ENCODE data around the gene SMPD1. TPM values are rescaled to one million over a fixed set of nuclear protein-coding genes. Genes with fewer than 3 reads are reported as not detected.

Gene SMPD1
- total RNA-seq, 1 experiment from 2014 or later: 2.8 TPM

DNA sequence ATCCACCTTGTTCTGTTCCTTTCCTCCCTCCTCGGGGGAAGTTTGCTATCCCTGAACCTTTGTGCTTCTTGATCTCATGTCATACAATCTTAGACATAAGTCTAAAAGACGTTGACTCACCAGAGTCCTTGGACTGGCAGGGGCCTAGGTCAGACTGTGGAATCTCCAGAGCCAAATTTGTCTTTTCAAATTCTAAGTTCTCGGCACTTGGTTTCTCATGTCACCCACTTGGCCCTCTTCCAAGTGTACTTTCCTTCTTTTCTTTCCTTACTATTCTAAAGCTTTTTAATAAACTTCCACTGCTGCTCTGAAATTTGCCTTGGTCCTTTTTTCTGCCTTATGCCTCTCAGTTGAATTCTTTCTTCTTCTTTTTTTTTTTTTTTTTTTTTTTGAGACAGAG lies 30.1 kb upstream of the SMPD1 start (continued):
- TF ChIP-seq, protein P1, sequence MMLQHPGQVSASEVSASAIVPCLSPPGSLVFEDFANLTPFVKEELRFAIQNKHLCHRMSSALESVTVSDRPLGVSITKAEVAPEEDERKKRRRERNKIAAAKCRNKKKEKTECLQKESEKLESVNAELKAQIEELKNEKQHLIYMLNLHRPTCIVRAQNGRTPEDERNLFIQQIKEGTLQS (IDR thresholded peaks at IDR 0.05): no peak
- no peak for TF ChIP-seq ZFX (IDR thresholded peaks at IDR 0.05)
- no peak for TF ChIP-seq EGR1 (IDR thresholded peaks at IDR 0.05; ENCODE audit: low read depth)
- no peak for TF ChIP-seq CBX3 (IDR thresholded peaks at IDR 0.05; ENCODE audit: low read depth)

DNA sequence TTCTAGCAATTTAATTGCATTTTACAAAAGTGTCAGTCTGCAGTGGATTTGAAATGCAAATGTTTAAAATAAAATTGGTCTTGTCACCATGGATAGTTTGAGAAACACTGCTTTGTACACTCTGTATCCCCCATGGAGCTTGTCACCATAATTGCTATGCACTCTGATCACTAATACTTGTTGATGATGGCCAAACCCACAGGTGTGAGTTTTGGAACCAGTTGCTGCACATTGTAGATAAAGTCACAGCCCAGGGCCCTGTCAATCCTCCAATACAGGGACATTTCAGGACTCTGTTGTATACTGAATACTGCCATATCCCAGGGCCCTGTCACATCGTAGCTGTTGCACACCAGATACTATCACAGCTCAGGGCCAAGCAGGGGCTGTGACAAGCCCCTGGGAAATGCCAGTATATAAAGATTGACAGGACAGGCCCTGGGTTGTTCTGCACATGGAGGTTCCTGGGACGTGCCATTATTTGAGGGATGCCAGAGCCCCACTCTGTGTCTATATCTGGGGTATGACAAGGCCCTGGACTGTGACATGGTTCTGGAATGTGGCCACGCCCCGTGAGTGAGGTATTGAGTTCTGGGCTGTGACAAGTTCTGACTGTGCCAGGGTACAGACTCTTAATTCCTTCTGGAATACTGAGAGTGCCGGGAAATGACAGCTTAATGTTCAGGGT lies 27.9 kb upstream of the SMPD1 start:
- ChIA-PET CTCF (interaction anchor here (0.8 to 3.5 kb wide), 45 partner anchors 9 to 1725 kb away, joined by 3 to 69 read pairs (median 5); partner anchors contain the start of genes CAVIN3, FHIP1B, MRPL17 and OR51D1), POLR2A (interaction anchor here (1.1 kb wide), 1 partner anchor 9 kb away, joined by 4 read pairs; no protein-coding TSS in a partner anchor), RAD21 (ENCODE audit: low non-redundant PET in 1 of 2, low total read pairs in 2 of 2, uncharacterized antibody in 2 of 2, unreplicated experiment in 2 of 2) (interaction anchor here (0.7 to 1.3 kb wide), 8 partner anchors 8 to 339 kb away, joined by 3 to 9 read pairs (median 4); no protein-coding TSS in a partner anchor)
- no peak overlapping the region for H3K9ac ChIP-seq (ENCODE audit: low read length)
- no TSS peak for BruUV-seq (replicated peaks)
- H3K4me2 ChIP-seq (ENCODE audit: low read length): no peak overlapping the region
- H4K20me1 ChIP-seq (ENCODE audit: insufficient read depth): no peaks in the 10 kb centered on the region
- H3K27me3 ChIP-seq (ENCODE audit: insufficient read depth, low read length): no peaks in the 10 kb centered on the region
- H3K4me1 ChIP-seq (ENCODE audit: control insufficient read depth in 1 of 2, insufficient read depth in 2 of 2, low read length in 2 of 2): peaks cover 0 to 9% of the 10 kb centered on the region in 2 experiments; a peak in 3 of 4 replicates
- no peak overlapping the region for H2AFZ ChIP-seq (ENCODE audit: low read depth, low read length, poor library complexity, severe bottlenecking)
- intact Hi-C loops (cut with micrococcal nuclease): no loop called here
- no peak for DNase-seq (ENCODE audit: low read depth, low spot score)
- H3K36me3 ChIP-seq (ENCODE audit: control insufficient read depth in 1 of 2, insufficient read depth in 2 of 2, low read length in 2 of 2): no peaks in the 10 kb centered on the region
- no peak overlapping the region for H3K27ac ChIP-seq (ENCODE audit: low read depth, low read length)
- no peaks in the 10 kb centered on the region for H3K9me3 ChIP-seq (ENCODE audit: control insufficient read depth in 1 of 2, insufficient read depth in 1 of 2, low read depth in 1 of 2, low read length in 2 of 2)
- H3K79me2 ChIP-seq (ENCODE audit: insufficient read depth, low read length): no peaks in the 10 kb centered on the region
- no peaks in the 10 kb centered on the region for H3K9me2 ChIP-seq (ENCODE audit: insufficient read depth)
- ATAC-seq: peak; percentile 33
- no peak overlapping the region for H3K4me3 ChIP-seq (replicated peaks in 1 of 2; ENCODE audit: low read depth in 1 of 2, low read length in 2 of 2)
- TF ChIP-seq CBX3 (IDR thresholded peaks at IDR 0.05; ENCODE audit: low read depth): no peak
- TF ChIP-seq POLR2AphosphoS5 (IDR thresholded peaks at IDR 0.05; ENCODE audit: low read depth, low read length): no peak
- no peak for TF ChIP-seq ZFX (IDR thresholded peaks at IDR 0.05)
- TF ChIP-seq, protein P2, sequence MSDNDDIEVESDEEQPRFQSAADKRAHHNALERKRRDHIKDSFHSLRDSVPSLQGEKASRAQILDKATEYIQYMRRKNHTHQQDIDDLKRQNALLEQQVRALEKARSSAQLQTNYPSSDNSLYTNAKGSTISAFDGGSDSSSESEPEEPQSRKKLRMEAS (IDR thresholded peaks at IDR 0.05): no peak
- TF ChIP-seq CEBPB (IDR thresholded peaks at IDR 0.05; ENCODE audit: low read depth): no peak
- TF ChIP-seq FOSL1 (IDR thresholded peaks at IDR 0.05; ENCODE audit: low read depth): no peak
- TF ChIP-seq EZH2phosphoT487 (IDR thresholded peaks at IDR 0.05; ENCODE audit: borderline replicate concordance): no peak
- no peak for TF ChIP-seq RAD21 (IDR thresholded peaks at IDR 0.05; ENCODE audit: low read depth)
- TF ChIP-seq, protein P3, sequence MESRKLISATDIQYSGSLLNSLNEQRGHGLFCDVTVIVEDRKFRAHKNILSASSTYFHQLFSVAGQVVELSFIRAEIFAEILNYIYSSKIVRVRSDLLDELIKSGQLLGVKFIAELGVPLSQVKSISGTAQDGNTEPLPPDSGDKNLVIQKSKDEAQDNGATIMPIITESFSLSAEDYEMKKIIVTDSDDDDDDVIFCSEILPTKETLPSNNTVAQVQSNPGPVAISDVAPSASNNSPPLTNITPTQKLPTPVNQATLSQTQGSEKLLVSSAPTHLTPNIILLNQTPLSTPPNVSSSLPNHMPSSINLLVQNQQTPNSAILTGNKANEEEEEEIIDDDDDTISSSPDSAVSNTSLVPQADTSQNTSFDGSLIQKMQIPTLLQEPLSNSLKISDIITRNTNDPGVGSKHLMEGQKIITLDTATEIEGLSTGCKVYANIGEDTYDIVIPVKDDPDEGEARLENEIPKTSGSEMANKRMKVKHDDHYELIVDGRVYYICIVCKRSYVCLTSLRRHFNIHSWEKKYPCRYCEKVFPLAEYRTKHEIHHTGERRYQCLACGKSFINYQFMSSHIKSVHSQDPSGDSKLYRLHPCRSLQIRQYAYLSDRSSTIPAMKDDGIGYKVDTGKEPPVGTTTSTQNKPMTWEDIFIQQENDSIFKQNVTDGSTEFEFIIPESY (IDR thresholded peaks at IDR 0.05; ENCODE audit: extremely low read depth, insufficient replicate concordance, low read length): no peak
- no peak for TF ChIP-seq POLR2A (IDR thresholded peaks at IDR 0.05; ENCODE audit: borderline replicate concordance, extremely low read depth, insufficient read depth, insufficient read length)
- no peak for TF ChIP-seq ELF1 (IDR thresholded peaks at IDR 0.05; ENCODE audit: borderline replicate concordance, low read depth)
- TF ChIP-seq, protein P4, sequence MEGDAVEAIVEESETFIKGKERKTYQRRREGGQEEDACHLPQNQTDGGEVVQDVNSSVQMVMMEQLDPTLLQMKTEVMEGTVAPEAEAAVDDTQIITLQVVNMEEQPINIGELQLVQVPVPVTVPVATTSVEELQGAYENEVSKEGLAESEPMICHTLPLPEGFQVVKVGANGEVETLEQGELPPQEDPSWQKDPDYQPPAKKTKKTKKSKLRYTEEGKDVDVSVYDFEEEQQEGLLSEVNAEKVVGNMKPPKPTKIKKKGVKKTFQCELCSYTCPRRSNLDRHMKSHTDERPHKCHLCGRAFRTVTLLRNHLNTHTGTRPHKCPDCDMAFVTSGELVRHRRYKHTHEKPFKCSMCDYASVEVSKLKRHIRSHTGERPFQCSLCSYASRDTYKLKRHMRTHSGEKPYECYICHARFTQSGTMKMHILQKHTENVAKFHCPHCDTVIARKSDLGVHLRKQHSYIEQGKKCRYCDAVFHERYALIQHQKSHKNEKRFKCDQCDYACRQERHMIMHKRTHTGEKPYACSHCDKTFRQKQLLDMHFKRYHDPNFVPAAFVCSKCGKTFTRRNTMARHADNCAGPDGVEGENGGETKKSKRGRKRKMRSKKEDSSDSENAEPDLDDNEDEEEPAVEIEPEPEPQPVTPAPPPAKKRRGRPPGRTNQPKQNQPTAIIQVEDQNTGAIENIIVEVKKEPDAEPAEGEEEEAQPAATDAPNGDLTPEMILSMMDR (IDR thresholded peaks at IDR 0.05 in 2 of 3, conservative IDR thresholded peaks at IDR 0.05 in 1 of 3; ENCODE audit: borderline replicate concordance in 1 of 3, insufficient read depth in 1 of 3, low read depth in 2 of 3, low read length in 2 of 3): no peak
- TF ChIP-seq, protein P1 (IDR thresholded peaks at IDR 0.05): no peak
- TF ChIP-seq JUND (IDR thresholded peaks at IDR 0.05): no peak
- TF ChIP-seq SP1 (IDR thresholded peaks at IDR 0.05; ENCODE audit: low read depth): no peak

Data from HCT116 (cell line).